GM12878 (cell line): ENCODE measurements around the gene CA7. TPM values are rescaled to one million over a fixed set of nuclear protein-coding genes. Genes with fewer than 3 reads are reported as not detected.

Experiments
- ATAC-seq: fragments of 200-7000 bp; cut with Tn5 transposase; 3 replicates; pipeline ENCODE4 v1.9.1; 2020; ENCODE audit warnings: mild to moderate bottlenecking, moderate library complexity
- BruUV-seq: library from RNA; stranded (reverse); fragments of 400-500 nt; replicated peaks from 2 replicates; lab custom pipeline; 2021; lab: Mats Ljungman, UMichigan
- CTCF ChIA-PET: fragments of 300-600 bp; sonication (Branson Sonifier 250); formaldehyde crosslinking; extraction: SDS; loops from one replicate; lab custom pipeline; 2021; ENCODE audit warnings: inconsistent platforms; lab: Yijun Ruan, JAX
- POLR2A ChIA-PET: fragments of 350-600 bp; formaldehyde crosslinking; extraction: SDS; loops from one replicate; lab custom pipeline; 2021; ENCODE audit warnings: inconsistent platforms; lab: Charles Lee
- RAD21 ChIA-PET: fragments of 300-600 bp; sonication (Branson Sonifier 250); formaldehyde crosslinking; loops from one replicate; lab custom pipeline; 2023; ENCODE audit warnings: antibody characterized with exemption; ENCODE audit not compliant: unreplicated experiment; lab: Charles Lee
- SMC1A ChIA-PET: fragments of 300-600 bp; sonication (Branson Sonifier 250); formaldehyde crosslinking; loops from one replicate; lab custom pipeline; 2023; ENCODE audit not compliant: unreplicated experiment, uncharacterized antibody; lab: Charles Lee
- DNase-seq: peaks from one replicate; pipeline ENCODE4 v3.0.0-alpha.2; 2011; ENCODE audit warnings: low read depth, low spot score
- FAIRE-seq: peaks from 3 replicates; lab custom pipeline; 2011; peaks lifted over from hg19 to GRCh38; lab: Jason Lieb, UNC
- H2AFZ ChIP-seq: 2 replicates; pipeline ENCODE4 v1.6.0; 2011; ENCODE audit warnings: low read depth, low read length, control low read depth; ENCODE audit not compliant: control insufficient read depth
- H3K27ac ChIP-seq: 2 replicates; pipeline ENCODE4 v1.5.1; 2011; ENCODE audit warnings: control low read depth; ENCODE audit not compliant: control insufficient read depth, insufficient read depth
- H3K27me3 ChIP-seq, 2 experiments: replicated peaks in 1 of 2; 2 replicates each; pipeline versions ENCODE4 v1.6.0 to v1.6.1; 2011; ENCODE audit warnings: low read length in 1 of 2; ENCODE audit not compliant: control insufficient read depth in 2 of 2, insufficient read depth in 2 of 2
- H3K36me3 ChIP-seq, 2 experiments: 2 replicates each; pipeline ENCODE4 v1.5.1; 2011; ENCODE audit warnings: low read length in 1 of 2; ENCODE audit not compliant: control insufficient read depth in 2 of 2, insufficient read depth in 2 of 2
- H3K4me1 ChIP-seq: 2 replicates; pipeline ENCODE4 v1.6.1; 2011; ENCODE audit warnings: mild to moderate bottlenecking, low read length, moderate library complexity, mixed read lengths; ENCODE audit not compliant: control insufficient read depth, insufficient read depth
- H3K4me2 ChIP-seq: 2 replicates; pipeline ENCODE4 v1.6.0; 2011; ENCODE audit warnings: control low read depth; ENCODE audit not compliant: control insufficient read depth, insufficient read depth
- H3K4me3 ChIP-seq: fragments of 200-600 bp; sonication (generic); 2 replicates; pipeline ENCODE4 v1.5.1; 2016
- H3K79me2 ChIP-seq: 2 replicates; pipeline ENCODE4 v1.6.0; 2011; ENCODE audit warnings: low read length; ENCODE audit not compliant: control insufficient read depth, insufficient read depth
- H3K9ac ChIP-seq: 2 replicates; pipeline ENCODE4 v1.8.0; 2011; ENCODE audit warnings: low read length, control low read depth, mixed read lengths; ENCODE audit not compliant: control insufficient read depth, insufficient read depth
- H3K9me3 ChIP-seq: replicated peaks from 3 replicates; pipeline ENCODE4 v1.5.1; 2011; ENCODE audit warnings: mild to moderate bottlenecking, low read length; ENCODE audit not compliant: control insufficient read depth, insufficient read depth
- H4K20me1 ChIP-seq: 2 replicates; pipeline ENCODE4 v1.6.0; 2011; ENCODE audit not compliant: control insufficient read depth, insufficient read depth
- CHD2 ChIP-seq: IDR thresholded peaks from 2 replicates; pipeline ENCODE4 v1.6.1; 2011; ENCODE audit warnings: low read depth, low read length, improper control_type of control experiment, borderline replicate concordance
- MAX ChIP-seq: IDR thresholded peaks from 2 replicates; pipeline ENCODE4 v1.6.1; 2012; ENCODE audit warnings: low read depth, low read length, improper control_type of control experiment
- MXI1 ChIP-seq: fragments of 150-350 bp; IDR thresholded peaks from 2 replicates; pipeline ENCODE4 v1.6.1; 2011; ENCODE audit warnings: low read depth, mild to moderate bottlenecking, inconsistent platforms, low read length, improper control_type of control experiment
- RELA ChIP-seq: fragments of 450-650 bp; IDR thresholded peaks from 2 replicates; pipeline ENCODE4 v1.8.0; 2014; ENCODE audit warnings: borderline replicate concordance; ENCODE audit not compliant: partially characterized antibody
- REST ChIP-seq: IDR thresholded peaks from 2 replicates; pipeline ENCODE4 v1.6.1; 2012; ENCODE audit warnings: mild to moderate bottlenecking, low read depth, low read length
- RUNX3 ChIP-seq: IDR thresholded peaks from 2 replicates; pipeline ENCODE4 v1.6.1; 2012; ENCODE audit warnings: low read length, inconsistent platforms
- WGBS: methylation state at CpG from one replicate; pipeline ENCODE4 v1.1.6; 2016; ENCODE audit warnings: low lambda C conversion rate; ENCODE audit not compliant: insufficient replicate concordance, insufficient coverage; ENCODE audit errors: missing lambda C conversion rate; 5-methylcytosine and 5-hydroxymethylcytosine counted together
- in situ Hi-C: fragments of 300-500 bp; cut with MboI; formaldehyde crosslinking; loops from 9 replicates; pipeline ENCODE4 v1.14.3; 2018; ENCODE audit warnings: mixed read lengths
- intact Hi-C: fragments of 100-400 bp; cut with micrococcal nuclease; formaldehyde crosslinking; loops from one replicate; pipeline ENCODE4 v1.14.2; 2022; ENCODE audit not compliant: unreplicated experiment
- polyA plus RNA-seq, 11 experiments: library from polyadenylated mRNA; depleted of rRNA in 4 of 11; unstranded in 6 of 11; stranded (reverse) in 5 of 11; fragments of >200 nt; fragmentation: Nextera tagmentation in 4 of 11; fragmentation: Illumina TruSeq in 1 of 11; extraction: Ambion mirVana in 4 of 11; extraction: Trizol in 1 of 11; gene quantifications; 1 replicate in 1 of 11; 2 replicates in 10 of 11; pipeline versions ENCODE4 v1.2.1 to v1.2.3, GENCODE V29; 2011 to 2016; ENCODE audit warnings: inconsistent platforms in 2 of 11, missing spikeins in 2 of 11, low read depth in 1 of 11
- total RNA-seq, 4 experiments: library from RNA; depleted of rRNA in 3 of 4; stranded (reverse); fragments of >200 nt in 3 of 4; fragmentation: Illumina TruSeq in 1 of 4; extraction: Trizol in 1 of 4; gene quantifications; 2 replicates each; pipeline versions ENCODE4 v1.2.1 to v1.2.3, GENCODE V29; 2013 to 2021

CA7 gene
- total and polyA plus RNA-seq, 10 of the 15 experiments (the other 5 are each of a cell fraction or from before 2014, with no cell fraction given), result 0.04 TPM; not detected in 9

- RAD21 ChIA-PET, result no interaction called here
- 52% methylated on average over 10 of the region's 10 CpGs for WGBS
- Histone ChIP-seq H4K20me1 (no peaks in the 10 kb centered on the region), H3K27me3 (no peaks in the 10 kb centered on the region), H3K9ac (no peak overlapping the region), H2AFZ (no peak overlapping the region), H3K4me2 (no peak overlapping the region), H3K4me3 (no peak overlapping the region), H3K4me1 (peaks cover 4% of the 10 kb centered on the region; the same call in 1 of the 2 replicates), H3K36me3 (no peaks in the 10 kb centered on the region), H3K79me2 (no peaks in the 10 kb centered on the region), H3K27ac (no peak overlapping the region), H3K9me3 (no peaks in the 10 kb centered on the region)
- DNase-seq (no peak), FAIRE-seq (no peak), ATAC-seq (no peak)
- in situ Hi-C loops (no loop called here), intact Hi-C loops (no loop called here)
- CTCF ChIA-PET, result interaction anchor here (0.9 kb wide), 1 partner anchor 46 kb away, joined by 4 read pairs; no protein-coding TSS in a partner anchor
- POLR2A ChIA-PET, result no interaction called here
- no TSS peak for BruUV-seq
- TF ChIP-seq CHD2, result no peak
- no peak for TF ChIP-seq MAX
- no peak for TF ChIP-seq RELA
- TF ChIP-seq RUNX3, result no peak
- no peak for TF ChIP-seq MXI1
- no peak for TF ChIP-seq REST
- SMC1A ChIA-PET, result no interaction called here
These were observed 57.4 kb downstream of the CA7 start for GRCh38 chr16:66901626-66902025.
